Breast epithelium (tissue), 4 donors: ENCODE results near the gene CDCA4. TPM values are rescaled to one million over a fixed set of nuclear protein-coding genes. Genes with fewer than 3 reads are reported as not detected.

Experiments used
- DNase-seq, 2 donors: peaks; one replicate each; pipeline ENCODE4 v3.0.0-alpha.2; 2019; ENCODE audit warnings: low spot score in 2 of 2
- H3K27ac ChIP-seq, 2 donors: fragments of 200-600 bp; sonication (generic) in 1 of 2; one replicate each; pipeline ENCODE4 v1.5.1; 2016 to 2019; ENCODE audit warnings: mild to moderate bottlenecking in 1 of 2
- H3K27me3 ChIP-seq, 2 donors: fragments of 200-600 bp; sonication (generic) in 1 of 2; one replicate each; pipeline versions ENCODE4 v1.5.1 to v1.6.0; 2017 to 2019; ENCODE audit warnings: control low read depth in 1 of 2, mild to moderate bottlenecking in 1 of 2
- H3K36me3 ChIP-seq: fragments of 200-600 bp; one replicate; pipeline ENCODE4 v1.5.1; 2019
- H3K4me1 ChIP-seq, 2 donors: fragments of 200-600 bp; sonication (generic); one replicate each; pipeline ENCODE4 v1.5.1; 2016 to 2019; ENCODE audit warnings: control low read depth in 1 of 2
- H3K4me3 ChIP-seq, 3 donors: fragments of 200-600 bp; sonication (generic); 1 replicate in 2 of 3; 2 replicates in 1 of 3; pipeline ENCODE4 v1.5.1; 2016 to 2019; ENCODE audit warnings: mild to moderate bottlenecking in 3 of 3, moderate library complexity in 2 of 3
- H3K9me3 ChIP-seq, 2 donors: fragments of 200-600 bp; sonication (generic) in 1 of 2; one replicate each; pipeline ENCODE4 v1.5.1; 2016 to 2019; ENCODE audit warnings: control low read depth in 1 of 2
- POLR2A ChIP-seq: fragments of 450-650 bp; IDR thresholded peaks from one replicate; pipeline ENCODE4 v1.6.1; 2016; ENCODE audit warnings: antibody characterized with exemption, mild to moderate bottlenecking, moderate library complexity
- POLR2AphosphoS5 ChIP-seq, 3 donors: sonication (generic); formaldehyde crosslinking; IDR thresholded peaks; one replicate each; pipeline ENCODE4 v1.6.1; 2017; ENCODE audit warnings: antibody characterized with exemption in 3 of 3
- intact Hi-C: fragments of 100-400 bp; cut with DNase I; formaldehyde crosslinking; loops from one replicate; pipeline ENCODE4 v1.15.1; 2023; ENCODE audit warnings: low total_unique reads
- total RNA-seq, 3 donors: library from RNA; depleted of rRNA; stranded (reverse); fragments of >200 nt; gene quantifications; one replicate each; pipeline ENCODE4 v1.1.0, GENCODE V29; 2016
- TF ChIP-seq, protein P1 (sequence below), 3 donors: fragments of 450-650 bp; IDR thresholded peaks; one replicate each; pipeline ENCODE4 v1.5.1; 2016 to 2017; ENCODE audit warnings: antibody characterized with exemption in 3 of 3, mild to moderate bottlenecking in 3 of 3, moderate library complexity in 3 of 3

Gene CDCA4
- total RNA-seq, 3 donors from 2014 or later = 5.1 to 10.4 (median 10.2) TPM

DNA sequence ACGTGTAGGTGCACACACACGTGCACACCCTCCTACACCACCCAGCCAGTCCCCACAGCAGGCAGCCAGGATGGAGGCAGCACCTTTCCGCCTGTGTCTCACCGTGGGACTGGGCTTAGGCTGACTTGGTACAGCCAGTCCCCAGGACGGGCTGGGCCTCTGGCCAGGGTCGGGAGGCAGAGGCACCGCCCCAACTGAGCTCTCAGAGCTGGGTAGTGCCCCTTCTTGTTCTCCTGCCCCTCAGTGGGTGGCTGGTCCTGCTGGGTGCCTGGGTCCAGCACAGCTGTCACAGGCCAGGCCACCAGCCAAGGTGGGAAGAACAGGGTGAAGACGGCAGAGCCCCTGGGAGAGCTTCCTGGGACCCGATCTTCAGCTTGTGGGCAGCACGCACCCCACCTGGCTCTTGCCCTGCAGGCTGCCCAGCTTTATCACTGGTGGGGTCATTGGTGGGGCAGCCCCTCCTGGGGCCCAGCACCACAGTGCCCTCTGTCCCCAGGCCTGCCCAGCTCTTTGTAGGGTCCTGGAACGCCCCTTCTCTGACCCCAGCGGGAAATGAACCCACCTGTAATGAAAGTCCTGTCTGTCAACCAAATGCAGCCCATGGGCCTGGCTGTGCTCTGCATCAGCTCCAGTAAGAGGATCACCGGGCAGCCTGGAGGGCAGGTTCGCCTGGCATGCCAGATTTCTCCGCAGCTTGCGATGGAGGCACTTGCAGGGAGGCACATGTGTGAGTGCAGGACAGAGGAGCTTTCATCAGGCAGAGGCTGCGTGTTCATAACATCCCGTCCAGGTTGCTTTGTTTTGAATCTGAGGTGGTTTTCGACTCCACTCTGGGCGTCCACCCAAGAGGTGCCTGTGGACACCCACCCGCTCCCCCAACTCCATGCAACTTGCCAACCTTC lies 14.7 kb downstream of the CDCA4 start:
- H3K9me3 ChIP-seq = no peaks in the 10 kb centered on the region

DNA sequence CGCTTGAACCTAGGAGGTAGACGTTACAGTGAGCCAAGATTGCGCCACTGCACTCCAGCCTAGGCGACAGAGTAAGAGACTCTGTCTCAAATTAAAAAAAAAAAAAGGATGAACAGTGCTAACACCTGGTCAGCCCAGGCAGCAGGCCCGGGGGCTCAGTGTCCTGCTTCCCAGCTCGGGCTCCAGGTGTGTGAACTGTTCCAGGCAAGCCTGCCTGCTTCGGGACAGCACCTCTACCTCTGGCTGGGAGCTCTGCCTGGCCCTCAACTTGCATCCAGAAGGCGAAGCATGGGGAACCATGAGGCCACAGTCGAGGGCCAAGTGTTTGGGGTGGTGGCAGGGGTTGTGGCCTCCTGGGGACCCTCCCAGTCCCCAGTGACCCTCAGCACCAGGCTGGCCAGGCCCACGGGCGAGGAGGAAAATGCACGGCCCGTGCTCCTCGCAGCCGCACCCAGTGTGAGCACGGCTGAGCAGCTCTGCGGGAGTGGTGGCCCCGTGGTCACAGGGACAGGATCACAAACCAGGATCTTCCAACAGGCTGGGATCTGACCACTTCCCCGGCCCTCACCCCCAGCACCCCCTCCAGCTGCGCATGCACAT lies 15.5 kb downstream of the CDCA4 start:
- no peak for DNase-seq
- H3K27me3 ChIP-seq = no peaks in the 10 kb centered on the region
- H3K36me3 ChIP-seq = no peaks in the 10 kb centered on the region
- intact Hi-C loops = no loop called here
- H3K9me3 ChIP-seq = no peaks in the 10 kb centered on the region
- no peaks in the 10 kb centered on the region for H3K4me1 ChIP-seq
- H3K4me3 ChIP-seq = no peak overlapping the region
- no peak overlapping the region for H3K27ac ChIP-seq
- no peak for TF ChIP-seq POLR2A
- TF ChIP-seq, protein P1, sequence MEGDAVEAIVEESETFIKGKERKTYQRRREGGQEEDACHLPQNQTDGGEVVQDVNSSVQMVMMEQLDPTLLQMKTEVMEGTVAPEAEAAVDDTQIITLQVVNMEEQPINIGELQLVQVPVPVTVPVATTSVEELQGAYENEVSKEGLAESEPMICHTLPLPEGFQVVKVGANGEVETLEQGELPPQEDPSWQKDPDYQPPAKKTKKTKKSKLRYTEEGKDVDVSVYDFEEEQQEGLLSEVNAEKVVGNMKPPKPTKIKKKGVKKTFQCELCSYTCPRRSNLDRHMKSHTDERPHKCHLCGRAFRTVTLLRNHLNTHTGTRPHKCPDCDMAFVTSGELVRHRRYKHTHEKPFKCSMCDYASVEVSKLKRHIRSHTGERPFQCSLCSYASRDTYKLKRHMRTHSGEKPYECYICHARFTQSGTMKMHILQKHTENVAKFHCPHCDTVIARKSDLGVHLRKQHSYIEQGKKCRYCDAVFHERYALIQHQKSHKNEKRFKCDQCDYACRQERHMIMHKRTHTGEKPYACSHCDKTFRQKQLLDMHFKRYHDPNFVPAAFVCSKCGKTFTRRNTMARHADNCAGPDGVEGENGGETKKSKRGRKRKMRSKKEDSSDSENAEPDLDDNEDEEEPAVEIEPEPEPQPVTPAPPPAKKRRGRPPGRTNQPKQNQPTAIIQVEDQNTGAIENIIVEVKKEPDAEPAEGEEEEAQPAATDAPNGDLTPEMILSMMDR (IDR thresholded peaks at IDR 0.05) = no peak
- TF ChIP-seq POLR2AphosphoS5 (IDR thresholded peaks at IDR 0.05) = no peak

More for the DNA sequence above, 14.7 kb downstream of the CDCA4 start:
- intact Hi-C loops = no loop called here
- no peak for DNase-seq
- H3K27me3 ChIP-seq = no peaks in the 10 kb centered on the region
- TF ChIP-seq POLR2A (no peak), POLR2AphosphoS5 (IDR thresholded peaks at IDR 0.05) (no peak)
- TF ChIP-seq, protein P1 (IDR thresholded peaks at IDR 0.05) = no peak
- H3K4me3 ChIP-seq = no peak overlapping the region
- no peak overlapping the region for H3K27ac ChIP-seq
- no peaks in the 10 kb centered on the region for H3K36me3 ChIP-seq
- H3K4me1 ChIP-seq = no peaks in the 10 kb centered on the region

DNA sequence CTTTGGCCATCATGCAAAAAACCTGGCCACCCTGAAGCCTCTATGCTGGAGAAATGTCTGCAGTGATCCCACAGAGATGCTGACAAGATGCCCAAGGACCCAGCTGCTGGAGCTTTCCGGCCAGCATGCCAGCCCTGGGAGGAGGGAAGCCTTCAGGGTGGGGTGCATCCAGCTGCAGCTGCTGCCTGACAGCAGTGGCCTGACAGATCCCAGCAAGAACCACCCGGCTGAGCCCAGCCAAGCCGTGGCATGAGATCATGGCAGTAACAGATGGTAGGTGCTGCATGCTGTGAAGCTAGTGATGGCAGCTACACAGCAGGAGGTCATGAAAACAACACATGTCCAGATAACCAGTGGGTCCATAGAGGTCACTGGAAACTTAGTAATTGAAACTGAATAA lies 21.5 kb downstream of the CDCA4 start:
- H3K27ac ChIP-seq = no peak overlapping the region
- H3K9me3 ChIP-seq = no peaks in the 10 kb centered on the region
- TF ChIP-seq POLR2A (no peak), POLR2AphosphoS5 (IDR thresholded peaks at IDR 0.05) (no peak)
- TF ChIP-seq, protein P1 (IDR thresholded peaks at IDR 0.05) = no peak
- no peaks in the 10 kb centered on the region for H3K4me1 ChIP-seq
- H3K4me3 ChIP-seq = no peak overlapping the region
- no peak for DNase-seq
- H3K27me3 ChIP-seq = no peaks in the 10 kb centered on the region
- intact Hi-C loops = no loop called here
- H3K36me3 ChIP-seq = peaks cover 4% of the 10 kb centered on the region

DNA sequence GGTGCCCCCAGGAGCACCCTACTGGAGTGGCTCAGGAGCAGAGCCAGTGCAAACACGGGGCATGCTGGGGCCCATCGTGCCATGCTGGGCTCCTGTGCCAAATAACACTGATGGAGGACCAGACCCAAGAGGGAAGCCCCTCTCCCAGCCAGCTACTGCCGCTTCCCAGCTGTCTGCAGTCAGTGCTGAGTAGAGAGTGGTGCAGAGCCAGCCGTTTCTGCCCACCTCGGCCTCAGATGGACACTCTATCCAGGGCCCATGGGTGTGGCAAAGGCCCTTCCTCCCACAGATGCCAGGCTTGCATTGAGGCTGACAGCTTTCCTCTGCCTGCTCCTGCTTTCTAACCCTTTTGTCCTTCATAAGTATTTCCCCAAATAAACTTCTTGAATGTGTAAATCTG lies 22.1 kb downstream of the CDCA4 start:
- H3K36me3 ChIP-seq = peaks cover 4% of the 10 kb centered on the region
- intact Hi-C loops = no loop called here
- no peaks in the 10 kb centered on the region for H3K9me3 ChIP-seq
- H3K27me3 ChIP-seq = no peaks in the 10 kb centered on the region
- DNase-seq = no peak
- H3K27ac ChIP-seq = no peak overlapping the region
- no peaks in the 10 kb centered on the region for H3K4me1 ChIP-seq
- no peak overlapping the region for H3K4me3 ChIP-seq
- no peak for TF ChIP-seq POLR2A
- TF ChIP-seq POLR2AphosphoS5 (IDR thresholded peaks at IDR 0.05) = no peak
- TF ChIP-seq, protein P1 (IDR thresholded peaks at IDR 0.05) = no peak

DNA sequence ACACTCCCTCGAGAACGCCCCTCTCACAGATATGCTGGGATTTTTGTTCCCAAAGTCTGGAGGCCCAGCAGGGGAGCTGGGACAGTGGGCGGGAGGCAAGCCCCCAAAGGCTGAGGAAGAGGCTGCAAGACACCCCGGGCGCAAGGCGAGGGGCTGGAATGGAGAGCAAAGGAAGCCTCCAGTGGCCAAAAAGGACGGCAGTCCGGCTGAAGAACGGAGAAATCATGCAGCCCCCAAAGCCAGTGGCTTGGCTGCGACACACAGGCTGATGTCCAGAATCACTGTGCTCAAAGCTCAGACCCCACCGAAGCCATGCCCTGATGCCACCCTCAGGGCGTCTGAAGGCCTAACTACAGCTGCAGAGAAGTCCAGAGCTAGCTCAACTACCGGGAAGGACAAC lies 24.4 kb downstream of the CDCA4 start:
- H3K27me3 ChIP-seq = no peaks in the 10 kb centered on the region
- H3K4me1 ChIP-seq = no peaks in the 10 kb centered on the region
- TF ChIP-seq, protein P1 (IDR thresholded peaks at IDR 0.05) = no peak
- TF ChIP-seq POLR2A (no peak), POLR2AphosphoS5 (IDR thresholded peaks at IDR 0.05) (no peak)
- no peak overlapping the region for H3K27ac ChIP-seq
- H3K4me3 ChIP-seq = no peak overlapping the region
- intact Hi-C loops = no loop called here
- peaks cover 4% of the 10 kb centered on the region for H3K36me3 ChIP-seq
- H3K9me3 ChIP-seq = no peaks in the 10 kb centered on the region
- no peak for DNase-seq
